Stimulated activated CD4-positive, alpha-beta T cell treated with anti-CD3 and anti-CD28 coated beads, Interleukin-2, amount 100 ng/mL, for 4 hours (primary cell): ENCODE data around the gene FAM3A.
A peak's percentile ranks its signal among the peaks of the same experiment; 100 is the strongest.

Source experiments
- DNase-seq: peaks from one replicate; pipeline ENCODE4 v3.0.0-alpha.2; 2020; ENCODE audit warnings: low read depth

The FAM3A gene

GRCh38 chrX:154534526-154535322 lies 18.7 kb upstream of the FAM3A start:
- DNase-seq: peak; percentile 76

GRCh38 chrX:154532690-154533089 lies 16.7 kb upstream of the FAM3A start:
- no peak for DNase-seq

- DNase-seq: no peak
Measured at GRCh38 chrX:154531626-154532025, 15.6 kb upstream of the FAM3A start.

GRCh38 chrX:154530286-154530685 lies 14.3 kb upstream of the FAM3A start:
- no peak for DNase-seq

- no peak for DNase-seq
Measured at GRCh38 chrX:154529206-154529612, 13.2 kb upstream of the FAM3A start.

GRCh38 chrX:154526901-154527675 lies 11.1 kb upstream of the FAM3A start:
- peak; percentile 33 for DNase-seq

GRCh38 chrX:154525606-154526490 lies 9.8 kb upstream of the FAM3A start:
- no peak for DNase-seq

- DNase-seq: no peak
Measured at GRCh38 chrX:154519389-154519788, 3.4 kb upstream of the FAM3A start.

- no peak for DNase-seq
Measured at GRCh38 chrX:154517101-154517781, 1.2 kb upstream of the FAM3A start.

GRCh38 chrX:154516656-154517100 lies 646 bp upstream of the FAM3A start:
- DNase-seq: no peak

GRCh38 chrX:154515090-154515965 lies 704 bp downstream of the FAM3A start:
- no peak for DNase-seq

- DNase-seq: no peak
Measured at GRCh38 chrX:154513716-154514115, 2.3 kb downstream of the FAM3A start.

GRCh38 chrX:154512879-154513553 lies 3.0 kb downstream of the FAM3A start:
- no peak for DNase-seq

- no peak for DNase-seq
Measured at GRCh38 chrX:154511761-154512160, 4.3 kb downstream of the FAM3A start.

- no peak for DNase-seq
Measured at GRCh38 chrX:154509455-154509854, 6.6 kb downstream of the FAM3A start.

GRCh38 chrX:154508384-154508745 lies 7.7 kb downstream of the FAM3A start:
- DNase-seq: no peak

- no peak for DNase-seq
Measured at GRCh38 chrX:154507673-154508383, 8.2 kb downstream of the FAM3A start.

GRCh38 chrX:154506483-154507332 lies 9.3 kb downstream of the FAM3A start:
- DNase-seq: no peak

GRCh38 chrX:154505734-154506133 lies 10.3 kb downstream of the FAM3A start:
- DNase-seq: no peak
